Astrocyte of the spinal cord (primary cell): ENCODE measurements around the gene CDHR2.

Experiments
- DNase-seq: peaks from one replicate; pipeline ENCODE4 v3.0.0; 2011; ENCODE audit warnings: low read depth, low spot score
- H3K4me3 ChIP-seq: 2 replicates; pipeline ENCODE4 v1.5.1; 2011; ENCODE audit warnings: low read depth, mild to moderate bottlenecking, low read length, moderate library complexity
- CTCF ChIP-seq: IDR thresholded peaks from 2 replicates; pipeline ENCODE4 v1.5.1; 2012; ENCODE audit warnings: low read depth, mild to moderate bottlenecking, low read length, inconsistent platforms
- in situ Hi-C: cut with HindIII; loops from 2 replicates; pipeline ENCODE4 v1.10.0; 2017; ENCODE audit warnings: low sequenced_read_pairs

CDHR2 gene

GRCh38 chr5:176535664-176536131, 13.4 kb upstream of the CDHR2 start:
- peak overlapping the region; percentile 74 for H3K4me3 ChIP-seq
- no peak for DNase-seq
- in situ Hi-C loops, result no loop called here
- TF ChIP-seq CTCF, result no peak

DNA sequence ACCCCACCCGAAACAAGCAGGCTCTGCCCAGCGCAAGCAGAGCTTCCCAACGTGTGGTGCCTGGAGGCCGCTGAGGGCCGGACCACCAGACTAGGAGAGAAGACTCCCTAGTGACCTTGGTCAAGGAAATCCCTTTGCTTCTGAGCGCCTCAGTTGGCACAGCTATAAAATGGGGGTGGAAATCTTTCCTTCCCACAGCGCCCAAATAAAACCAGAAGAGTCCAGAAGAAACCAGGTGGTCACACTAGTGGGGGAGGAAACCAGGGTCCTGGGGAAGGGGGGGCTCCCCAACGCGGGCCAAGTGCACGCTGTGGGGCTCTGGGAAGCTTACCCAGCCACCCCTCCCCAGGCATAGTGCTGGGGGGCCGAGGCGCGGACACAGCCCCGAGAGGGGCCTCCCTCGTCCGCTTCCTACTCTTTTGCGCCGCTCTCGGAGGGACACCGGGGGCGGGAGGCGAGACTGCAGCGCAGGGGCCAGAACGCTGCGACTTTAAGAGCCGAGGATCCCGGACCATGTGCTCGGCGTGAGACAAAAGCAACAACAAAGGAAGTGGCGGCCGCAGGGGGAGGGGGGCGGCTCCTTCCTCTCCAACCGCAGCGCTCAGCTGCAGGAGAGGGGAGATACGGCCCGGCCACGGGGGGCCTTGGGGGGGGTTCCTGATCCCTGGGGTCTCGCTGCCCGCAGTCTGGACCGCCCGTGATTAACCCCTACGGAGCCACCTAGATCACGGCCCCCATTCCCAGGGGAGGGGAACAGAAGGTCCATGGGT, 12.8 kb upstream of the CDHR2 start:
- no peak for TF ChIP-seq CTCF
- peak; percentile 89 for DNase-seq
- peak overlapping the region; percentile 74 for H3K4me3 ChIP-seq
- in situ Hi-C loops, result no loop called here

DNA sequence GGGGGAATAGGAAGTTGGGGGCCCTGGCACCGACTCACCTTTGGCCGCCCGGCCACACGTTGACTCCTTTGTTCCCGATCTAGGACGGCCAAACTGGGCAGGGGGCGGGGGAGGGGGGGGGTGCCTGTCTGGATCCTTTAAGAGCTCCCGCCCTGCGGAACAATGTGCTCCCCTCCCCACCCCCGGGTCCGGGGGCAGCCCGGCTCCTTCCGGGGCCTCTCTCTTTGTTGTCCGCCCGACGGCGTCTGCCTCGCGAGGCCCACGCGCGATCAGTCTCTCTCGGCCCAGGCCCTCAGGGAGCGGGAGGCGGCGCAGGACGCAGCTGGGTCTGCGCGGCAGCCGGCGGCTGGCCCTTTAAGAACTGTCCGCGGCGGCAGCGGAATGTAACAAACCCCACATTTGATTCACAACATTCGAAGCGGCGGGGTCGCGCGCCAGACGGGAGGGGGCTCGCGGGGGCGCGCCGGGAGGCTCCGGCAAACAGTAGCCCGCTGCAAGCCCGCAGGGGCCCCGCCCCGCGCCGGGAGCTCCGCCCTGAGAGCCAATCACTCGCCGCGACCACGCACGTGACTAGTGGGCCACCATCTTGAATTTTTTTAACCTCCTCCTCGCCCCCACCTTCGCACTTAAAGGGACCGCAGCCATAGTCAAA, 12.1 kb upstream of the CDHR2 start, which contains the start of gene RNF44:
RNF44 (minus strand) TSS at position 501 of the 652 bp plus-strand sequence. CDS start 4,930 bp downstream, outside the sequence.
- H3K4me3 ChIP-seq, result peak within 1 kb of the TSS; percentile 74
- in situ Hi-C loops, result no loop called here
- no peak for TF ChIP-seq CTCF
- DNase-seq, result peak; percentile 99

GRCh38 chr5:176537554-176538229, 11.4 kb upstream of the CDHR2 start:
- peak; percentile 100 for DNase-seq
- TF ChIP-seq CTCF, result no peak
- H3K4me3 ChIP-seq, result peak overlapping the region; percentile 74
- in situ Hi-C loops, result no loop called here

DNA sequence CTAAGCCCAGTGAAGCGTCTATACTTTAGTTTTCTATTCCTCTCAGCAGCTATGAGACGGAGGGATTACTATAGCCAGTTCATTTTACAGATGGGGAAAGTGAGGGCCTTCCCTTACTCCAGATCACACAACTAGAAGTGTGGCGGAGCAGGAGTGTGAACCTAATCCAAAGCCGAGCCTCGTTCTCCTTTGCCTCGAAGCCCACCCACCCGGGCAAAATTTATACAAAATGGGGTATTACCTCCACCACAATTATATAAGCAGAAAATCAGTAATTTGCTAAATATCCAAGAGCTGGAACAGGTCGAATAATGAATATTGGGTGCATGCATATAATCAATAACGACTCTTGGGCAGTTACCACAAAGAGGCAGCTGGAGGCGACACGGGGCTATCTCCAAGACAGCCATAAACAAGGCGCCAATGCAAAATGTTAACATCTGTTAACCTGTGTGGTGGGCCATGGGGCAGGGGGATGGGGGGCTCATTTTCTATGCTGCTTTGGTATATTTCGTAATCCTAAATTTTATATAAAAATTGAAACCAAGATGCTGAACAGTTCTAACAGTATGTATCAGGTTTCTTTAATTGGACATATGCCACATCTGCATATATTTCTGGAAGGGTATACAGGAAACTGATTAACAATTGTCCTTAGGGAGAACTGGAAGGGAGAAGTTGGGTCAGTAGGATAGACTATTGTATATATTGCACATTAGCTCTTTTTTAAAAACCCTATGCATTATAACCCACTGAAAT, 10.7 kb upstream of the CDHR2 start:
- H3K4me3 ChIP-seq, result peak overlapping the region; percentile 32
- DNase-seq, result no peak
- TF ChIP-seq CTCF, result no peak
- in situ Hi-C loops, result no loop called here

GRCh38 chr5:176538989-176539384, 10.2 kb upstream of the CDHR2 start:
- H3K4me3 ChIP-seq, result no peak overlapping the region
- DNase-seq, result no peak
- TF ChIP-seq CTCF, result no peak
- in situ Hi-C loops, result no loop called here
